ENCODE data around the gene OR2AE1.

OR2AE1 gene

GRCh38 chr7:99848420-99849216, 28.2 kb downstream of the OR2AE1 start:
- DNase-seq (ENCODE audit: low read depth): no peak
- no peak for TF ChIP-seq CTCF (conservative IDR thresholded peaks at IDR 0.05; ENCODE audit: low read length)
- no peak overlapping the region for H3K4me3 ChIP-seq (ENCODE audit: low read length)

DNA sequence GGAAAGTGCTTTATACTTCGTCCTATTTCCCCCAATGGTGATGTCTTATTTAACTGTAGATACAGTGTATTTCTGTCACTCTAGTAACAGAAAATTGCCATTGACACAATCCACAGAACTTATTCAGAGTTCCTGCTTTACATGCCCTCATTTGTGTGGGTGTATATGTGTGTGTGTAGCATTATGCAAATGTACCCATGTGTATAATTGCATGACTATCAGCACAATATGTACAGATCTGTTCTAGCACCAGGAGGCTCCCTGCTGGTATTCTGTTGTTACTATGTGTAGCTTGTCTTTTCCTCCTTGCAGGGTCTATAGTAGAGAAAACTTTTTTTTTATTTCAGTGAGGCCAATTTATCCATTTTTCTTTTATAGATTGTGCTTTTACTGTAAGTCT, 32.5 kb downstream of the OR2AE1 start:
- TF ChIP-seq CTCF (conservative IDR thresholded peaks at IDR 0.05; ENCODE audit: low read length): no peak
- no peak for DNase-seq (ENCODE audit: low read depth)
- H3K4me3 ChIP-seq (ENCODE audit: low read length): no peak overlapping the region

- H3K4me3 ChIP-seq (ENCODE audit: low read length): no peak overlapping the region
- peak; percentile 38 for DNase-seq (ENCODE audit: low read depth)
- no peak for TF ChIP-seq CTCF (conservative IDR thresholded peaks at IDR 0.05; ENCODE audit: low read length)
Measured at GRCh38 chr7:99843808-99844207, 33.0 kb downstream of the OR2AE1 start.

GRCh38 chr7:99842926-99843325, 33.9 kb downstream of the OR2AE1 start:
- DNase-seq (ENCODE audit: low read depth): no peak
- TF ChIP-seq CTCF (conservative IDR thresholded peaks at IDR 0.05; ENCODE audit: low read length): no peak
- no peak overlapping the region for H3K4me3 ChIP-seq (ENCODE audit: low read length)

GRCh38 chr7:99840136-99840869, 36.5 kb downstream of the OR2AE1 start:
- H3K4me3 ChIP-seq (ENCODE audit: low read length): no peak overlapping the region
- DNase-seq (ENCODE audit: low read depth): no peak
- no peak for TF ChIP-seq CTCF (conservative IDR thresholded peaks at IDR 0.05; ENCODE audit: low read length)

GRCh38 chr7:99839287-99840021, 37.4 kb downstream of the OR2AE1 start:
- TF ChIP-seq CTCF (conservative IDR thresholded peaks at IDR 0.05; ENCODE audit: low read length): no peak
- H3K4me3 ChIP-seq (ENCODE audit: low read length): no peak overlapping the region
- no peak for DNase-seq (ENCODE audit: low read depth)

Data from AG10803 (cell line).